GM21526 (cell line): ENCODE data around the gene ARMC12.
A peak's percentile ranks its signal among the peaks of the same experiment; 100 is the strongest.
"Not testable (repeated sequence)": the region's sequence is repeated elsewhere in the genome, so short reads cannot be mapped to it uniquely, and the experiment has no call there.

Experiments
- ATAC-seq: cut with Tn5 transposase; IDR thresholded peaks from one replicate; pipeline ENCODE4 v1.9.1; 2021; ENCODE audit warnings: moderate library complexity; ENCODE audit not compliant: unreplicated experiment, low FRiP score

The ARMC12 gene

DNA sequence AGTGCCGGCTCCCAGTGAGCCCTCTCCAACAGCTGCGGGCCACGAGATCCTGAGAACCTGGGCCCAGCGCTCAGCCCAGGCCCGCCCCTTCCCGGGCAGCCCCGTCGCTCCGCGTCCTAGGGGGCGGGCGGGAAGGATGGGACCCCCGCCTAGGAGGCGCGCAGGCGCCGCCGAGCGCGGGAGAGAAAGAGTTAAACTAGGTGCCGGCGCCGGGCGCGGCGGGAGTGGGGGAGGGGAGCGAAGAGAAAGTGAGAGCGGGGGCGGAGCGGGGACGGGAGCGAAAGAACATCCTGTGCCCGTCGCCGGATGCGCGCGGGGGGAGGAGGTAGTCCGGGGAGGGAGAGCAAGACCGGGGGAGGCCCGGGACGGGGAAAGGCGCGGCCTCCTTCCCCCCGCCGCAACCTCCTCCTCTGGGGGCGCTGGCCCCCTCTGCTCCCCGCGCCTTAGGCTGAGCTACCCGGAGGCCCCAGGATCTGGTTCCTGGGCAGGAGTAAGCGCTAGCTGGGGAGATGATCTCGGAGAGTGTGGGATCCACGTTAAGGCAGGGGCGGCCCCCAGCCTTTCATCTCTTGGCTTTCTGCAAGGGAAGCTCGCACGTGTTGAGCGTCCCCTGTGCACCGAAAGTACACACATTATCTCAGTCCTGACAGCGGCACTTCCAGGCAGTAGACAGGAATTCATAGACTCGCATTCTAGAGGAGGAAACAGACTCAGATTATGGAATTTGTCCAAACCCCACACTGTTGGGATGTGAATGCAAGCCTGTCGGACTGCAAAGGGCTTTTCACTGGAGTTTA lies 4.9 kb upstream of the ARMC12 start:
- peak; percentile 45 for ATAC-seq

DNA sequence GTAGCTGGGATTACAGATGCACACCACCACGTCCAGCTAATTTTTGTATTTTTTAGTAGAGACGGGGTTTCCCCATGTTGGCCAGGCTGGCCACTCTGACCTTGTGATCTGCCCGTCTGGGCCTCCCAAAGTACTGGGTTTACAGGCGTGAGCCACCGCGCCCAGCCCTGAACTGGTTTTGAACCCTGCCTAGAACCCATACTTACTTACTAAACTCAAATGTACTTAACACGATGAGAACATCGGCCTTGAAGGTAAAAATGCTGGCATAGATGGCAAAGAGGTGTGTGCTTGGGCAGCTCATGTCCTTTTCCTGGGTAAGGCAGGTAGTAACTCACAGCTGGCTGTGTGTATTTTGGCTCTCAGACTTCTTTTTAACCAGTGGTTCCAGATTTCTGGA lies 3.2 kb upstream of the ARMC12 start:
- ATAC-seq = no peak

- ATAC-seq = not testable (repeated sequence)
Observed at GRCh38 chr6:35734319-35734718, 2.5 kb upstream of the ARMC12 start.

DNA sequence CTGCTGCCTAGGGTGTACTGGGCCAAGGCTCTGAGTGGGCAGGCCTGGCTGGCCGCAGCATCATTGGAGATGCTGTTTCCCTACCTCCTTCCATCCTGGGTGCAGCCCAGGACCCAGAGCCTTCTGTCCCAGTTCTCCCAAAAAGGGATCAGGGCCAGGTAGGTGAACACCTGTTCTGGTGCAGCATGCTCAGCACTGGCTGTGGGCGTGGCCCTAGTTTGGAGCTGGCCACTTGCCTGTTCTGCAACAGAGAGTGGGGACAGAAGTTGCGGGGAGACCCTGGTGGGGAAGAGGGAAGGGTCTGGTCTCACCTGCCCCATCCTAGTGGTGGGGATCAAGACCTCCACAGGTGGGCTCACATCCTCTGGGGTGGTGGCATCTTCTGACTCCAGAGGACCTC lies 1.4 kb upstream of the ARMC12 start:
- no peak for ATAC-seq

GRCh38 chr6:35736253-35736894 lies 458 bp upstream of the ARMC12 start:
- no peak for ATAC-seq

DNA sequence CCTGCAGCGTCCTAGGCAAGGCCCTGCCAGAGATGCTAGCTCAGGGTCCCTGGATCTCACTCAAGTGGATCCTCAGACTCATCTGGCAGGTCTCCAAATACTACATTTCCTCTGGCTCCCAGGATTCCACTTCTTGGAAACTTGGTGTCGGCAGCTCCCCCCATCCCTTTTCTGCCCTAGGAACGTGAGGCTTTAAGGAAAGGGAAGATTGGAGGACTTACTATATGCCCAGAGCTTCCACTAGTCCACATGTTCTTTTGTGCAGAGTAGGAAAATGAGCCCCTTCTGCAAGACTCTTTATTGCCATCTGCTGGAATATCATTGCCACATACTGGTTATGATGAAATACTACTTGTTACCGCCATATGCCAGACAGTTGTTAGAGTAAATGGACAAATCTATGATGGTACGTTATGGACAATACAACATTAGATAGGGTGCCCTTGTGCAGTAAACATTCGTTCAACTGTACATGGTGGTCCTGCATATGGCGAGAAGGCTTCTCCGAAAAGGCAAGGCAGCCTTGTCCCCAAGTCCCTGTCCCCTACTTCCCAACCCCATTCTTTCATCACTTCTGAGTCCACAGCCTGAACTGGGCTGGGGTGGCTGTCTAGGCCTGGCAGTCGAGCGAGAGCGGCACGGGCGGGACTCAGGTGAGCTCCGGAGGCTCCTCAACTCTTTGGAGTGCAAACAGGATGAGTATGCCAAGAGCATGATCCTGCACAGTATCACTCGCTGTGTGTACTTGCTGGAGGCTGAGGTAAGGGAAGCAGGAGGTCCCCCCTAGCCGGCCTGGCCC lies 780 bp downstream of the ARMC12 start:
- ATAC-seq = no peak

DNA sequence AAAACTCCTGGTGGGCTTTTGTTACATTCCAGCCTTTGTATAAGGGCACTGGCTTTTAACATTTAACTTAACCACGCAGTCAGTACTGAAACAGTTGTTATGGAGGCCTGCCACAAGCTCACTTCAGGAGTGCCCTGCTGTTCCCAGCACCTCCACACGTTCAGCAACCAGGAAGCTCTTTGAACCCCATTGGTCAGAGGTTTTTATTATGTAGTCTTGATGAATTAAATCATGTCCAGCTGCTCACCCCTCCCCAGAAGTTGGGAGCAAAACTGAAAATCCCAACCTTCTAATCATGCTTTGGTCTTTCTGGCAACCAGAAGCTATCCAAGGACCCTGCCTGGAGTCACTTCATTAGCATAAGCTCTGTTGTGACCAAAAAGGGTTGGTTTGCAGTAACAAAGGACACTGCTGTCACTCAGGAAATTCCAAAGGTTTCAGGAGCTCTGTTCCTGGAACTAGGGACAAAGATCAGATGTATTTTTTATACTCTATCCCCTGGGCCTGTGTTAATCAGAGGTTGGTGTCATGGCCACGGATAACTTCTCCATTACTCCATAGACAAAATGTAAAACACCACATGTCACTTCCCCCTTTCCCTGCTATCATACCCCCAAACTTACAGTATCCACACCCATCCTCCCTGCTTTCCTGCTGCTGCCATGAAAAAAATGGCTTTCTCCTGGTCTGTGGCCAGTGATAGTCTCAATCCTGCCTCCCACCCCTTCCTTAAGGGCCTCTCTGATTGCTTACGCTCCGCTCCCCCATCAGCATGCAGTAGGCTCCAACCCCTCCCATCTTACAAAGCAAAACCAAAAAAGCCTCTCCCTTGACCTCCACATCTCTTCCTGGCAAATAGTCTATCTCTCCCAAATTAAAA lies 3.1 kb downstream of the ARMC12 start:
- ATAC-seq = no peak

DNA sequence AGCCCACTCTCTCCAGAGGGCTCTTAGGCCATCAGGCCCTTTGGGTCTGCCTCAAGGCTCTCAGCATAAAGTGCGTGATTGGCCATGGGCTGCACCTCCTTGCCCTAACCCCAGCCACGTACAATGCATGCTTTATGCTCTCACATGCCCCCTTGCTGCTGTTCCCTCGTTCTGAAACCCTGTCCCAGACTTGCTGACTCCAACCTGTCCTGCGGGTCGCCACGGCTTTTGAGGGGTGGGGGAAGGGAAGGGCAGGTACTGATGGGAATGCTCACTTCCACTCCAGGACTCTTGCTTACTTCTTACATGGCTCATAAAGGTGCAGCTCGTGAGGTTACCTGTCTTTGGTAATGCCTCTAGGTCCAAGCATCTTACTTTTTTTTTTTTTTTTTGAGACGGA lies 6.0 kb downstream of the ARMC12 start:
- no peak for ATAC-seq

DNA sequence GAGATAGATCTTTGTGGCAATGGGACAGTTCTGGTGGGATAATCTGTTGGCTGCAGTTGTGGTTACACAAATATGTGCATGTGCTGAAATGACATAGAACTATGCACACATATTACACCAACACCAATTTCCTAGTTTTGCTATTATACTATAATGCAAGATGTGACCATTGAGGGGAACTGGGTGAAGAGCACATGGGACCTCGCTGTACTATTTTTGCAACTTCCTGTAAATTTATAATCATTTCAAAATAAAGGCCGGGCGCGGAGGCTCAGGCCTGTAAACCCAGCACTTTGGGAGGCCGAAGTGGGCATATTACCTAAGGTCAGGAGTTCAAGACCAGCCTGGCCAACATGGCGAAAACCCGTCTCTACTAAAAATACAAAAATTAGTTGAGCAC lies 8.7 kb downstream of the ARMC12 start:
- no peak for ATAC-seq

GRCh38 chr6:35746516-35746915 lies 9.7 kb downstream of the ARMC12 start:
- ATAC-seq = no peak

- no peak for ATAC-seq
Observed at GRCh38 chr6:35747877-35748276, 11.0 kb downstream of the ARMC12 start.

DNA sequence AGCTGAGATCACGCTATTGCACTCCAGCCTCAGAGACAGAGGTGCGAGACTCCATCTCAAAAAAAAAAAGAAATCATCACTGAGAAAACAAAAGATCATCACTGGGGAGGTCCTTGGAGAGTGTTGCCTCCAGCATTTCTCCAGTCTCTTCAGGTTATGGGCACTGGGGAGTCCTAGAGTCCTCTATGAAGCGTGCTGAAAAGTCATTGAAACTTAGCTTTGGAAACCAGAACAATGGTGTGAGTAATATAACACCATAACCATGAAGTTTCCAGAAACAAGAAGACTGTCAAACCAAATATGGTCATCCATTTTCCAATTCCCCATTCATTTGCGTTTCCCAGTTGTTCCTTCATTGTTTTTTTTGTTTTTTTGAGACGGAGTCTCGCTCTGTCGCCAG lies 13.7 kb downstream of the ARMC12 start:
- ATAC-seq = no peak

DNA sequence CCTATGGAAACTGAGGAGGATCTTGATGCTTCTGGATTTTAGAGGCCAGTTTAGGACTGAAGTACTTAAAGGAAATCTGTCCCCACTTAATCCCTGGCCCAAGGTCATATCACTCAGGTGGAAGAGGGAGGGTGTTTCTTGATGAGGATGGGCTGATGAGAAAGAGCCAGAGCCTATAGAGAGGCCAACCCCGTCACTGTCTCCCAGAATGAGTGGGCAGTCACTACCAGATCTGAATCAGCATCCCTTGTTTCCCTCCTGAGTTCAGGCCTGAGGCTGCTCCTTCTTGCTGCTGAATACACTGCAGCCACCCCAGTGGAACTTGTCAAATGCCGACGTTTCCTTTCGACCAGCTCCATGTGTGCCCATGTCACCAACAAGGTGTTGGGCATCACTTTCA lies 14.8 kb downstream of the ARMC12 start:
- no peak for ATAC-seq

DNA sequence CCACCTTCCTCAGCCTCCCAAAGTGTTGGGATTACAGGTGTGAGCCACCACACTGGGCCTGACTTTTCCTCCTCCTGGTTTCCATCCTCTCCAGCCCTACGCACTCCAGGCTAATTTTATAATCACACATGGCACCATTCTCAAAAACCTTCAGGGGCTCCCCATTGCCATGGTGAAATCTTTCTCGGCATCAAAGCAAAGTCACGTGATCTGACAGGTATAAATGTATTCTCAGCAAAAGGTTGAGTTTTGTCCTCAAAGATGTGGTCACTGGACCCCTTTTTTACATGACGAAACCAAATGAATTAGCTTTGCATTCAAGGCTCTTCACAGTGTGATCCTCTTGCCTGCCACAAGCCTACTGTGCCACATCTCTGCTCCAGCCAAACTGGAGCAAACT lies 15.5 kb downstream of the ARMC12 start:
- no peak for ATAC-seq

DNA sequence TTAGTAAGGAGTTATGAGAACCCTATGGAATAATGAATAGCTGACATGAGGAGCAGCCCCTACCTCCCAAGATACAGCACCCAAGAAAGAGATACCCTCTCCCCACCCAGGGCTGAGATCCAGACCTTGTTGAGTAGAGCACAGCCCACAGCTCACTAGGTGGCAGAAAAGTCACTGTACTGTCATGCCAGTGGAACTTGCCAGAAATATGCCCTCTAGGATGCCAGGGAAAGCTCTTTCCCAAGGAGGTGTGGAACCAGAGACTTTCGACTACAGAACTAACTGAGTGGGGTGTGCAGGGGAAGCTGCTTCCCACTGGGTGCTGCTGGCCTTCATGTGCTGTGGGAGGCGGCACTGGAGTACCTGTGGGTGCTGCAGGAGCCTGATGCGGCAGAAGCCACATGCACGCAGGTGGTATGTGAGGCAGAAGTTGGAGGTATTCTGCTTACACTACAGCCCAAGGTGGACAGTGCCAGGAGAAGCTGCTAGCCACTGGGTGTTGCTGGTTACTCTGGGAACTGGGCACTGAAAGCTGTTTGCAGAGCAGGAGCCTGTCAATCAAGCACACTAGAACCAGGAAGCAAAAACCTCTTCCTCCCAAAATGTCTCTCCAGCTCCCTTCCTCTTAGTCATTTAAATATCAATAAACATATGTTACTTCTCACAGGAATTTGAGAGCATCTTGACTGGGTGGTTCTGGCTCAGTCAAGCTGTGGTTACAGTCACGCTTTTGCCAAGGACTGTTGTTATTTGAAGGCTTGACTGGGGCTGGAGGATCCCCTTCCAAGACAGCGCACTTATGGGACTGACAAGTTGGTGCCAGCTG lies 17.8 kb downstream of the ARMC12 start:
- no peak for ATAC-seq

- no peak for ATAC-seq
Observed at GRCh38 chr6:35755278-35755924, 18.6 kb downstream of the ARMC12 start.

GRCh38 chr6:35757456-35758123 lies 20.8 kb downstream of the ARMC12 start:
- no peak for ATAC-seq

DNA sequence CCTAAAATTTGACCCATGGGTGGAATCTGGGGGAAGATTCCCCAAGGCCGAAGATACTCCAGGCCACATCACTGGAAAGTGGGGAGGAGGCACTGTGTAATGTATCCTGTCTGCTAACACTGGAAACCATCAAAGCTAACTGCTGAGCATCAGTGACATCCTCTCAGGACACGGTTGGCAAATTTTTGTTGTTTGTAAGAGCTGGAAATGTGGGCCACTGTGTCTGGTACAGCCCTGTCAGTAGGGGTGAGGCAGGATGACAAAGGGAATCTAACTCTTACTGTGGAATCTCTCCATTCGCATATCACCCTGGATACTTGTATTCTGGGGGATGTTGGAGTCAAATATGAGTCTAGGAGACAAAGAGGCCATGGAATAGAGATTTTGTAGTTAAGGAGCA lies 22.6 kb downstream of the ARMC12 start:
- no peak for ATAC-seq

- ATAC-seq = no peak
Observed at GRCh38 chr6:35765739-35766138, 28.9 kb downstream of the ARMC12 start.
